DMS53 treated with DMSO at 0.1 percent for 48 hours (cell line): ENCODE results near the gene SLC8A2.

Experiments used
- DNase-seq: peaks from one replicate; lab custom pipeline; 2025; ENCODE audit not compliant: unreplicated experiment; lab: John Stamatoyannopoulos, UW

SLC8A2 gene

DNA sequence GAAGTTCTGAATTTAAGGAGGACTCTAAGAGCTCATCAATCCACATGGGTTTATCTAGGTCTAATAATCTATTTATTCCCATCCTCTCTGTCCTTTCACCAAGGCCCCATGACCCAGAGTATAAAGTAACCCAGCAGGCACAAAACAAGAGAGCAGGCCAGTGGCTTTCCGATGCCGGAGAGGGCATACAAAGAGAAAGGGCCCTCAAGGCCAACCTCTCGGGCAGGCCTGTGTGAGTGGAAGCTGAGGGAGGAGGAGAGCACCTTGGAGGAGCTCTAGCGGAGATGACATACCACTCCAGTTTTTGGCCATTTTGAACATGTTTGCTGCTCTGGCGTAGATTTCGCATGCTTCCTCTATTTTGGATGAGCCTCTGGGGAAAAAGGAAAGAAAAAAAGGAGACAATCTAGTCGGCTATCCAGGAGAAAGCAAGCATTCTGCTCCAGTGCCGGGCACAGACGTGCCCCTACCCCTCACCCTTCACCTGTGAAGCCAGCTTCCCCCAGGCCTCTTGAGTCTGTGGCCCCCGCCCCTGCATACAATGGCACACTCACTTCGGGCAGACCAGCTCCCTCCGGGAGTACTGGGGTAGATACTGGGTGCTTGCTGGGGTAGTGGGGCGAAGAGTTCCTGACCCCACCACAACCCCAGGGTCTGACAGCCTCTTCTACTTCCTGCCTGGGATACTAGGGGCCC lies 31.6 kb upstream of the SLC8A2 start:
- DNase-seq = no peak

DNA sequence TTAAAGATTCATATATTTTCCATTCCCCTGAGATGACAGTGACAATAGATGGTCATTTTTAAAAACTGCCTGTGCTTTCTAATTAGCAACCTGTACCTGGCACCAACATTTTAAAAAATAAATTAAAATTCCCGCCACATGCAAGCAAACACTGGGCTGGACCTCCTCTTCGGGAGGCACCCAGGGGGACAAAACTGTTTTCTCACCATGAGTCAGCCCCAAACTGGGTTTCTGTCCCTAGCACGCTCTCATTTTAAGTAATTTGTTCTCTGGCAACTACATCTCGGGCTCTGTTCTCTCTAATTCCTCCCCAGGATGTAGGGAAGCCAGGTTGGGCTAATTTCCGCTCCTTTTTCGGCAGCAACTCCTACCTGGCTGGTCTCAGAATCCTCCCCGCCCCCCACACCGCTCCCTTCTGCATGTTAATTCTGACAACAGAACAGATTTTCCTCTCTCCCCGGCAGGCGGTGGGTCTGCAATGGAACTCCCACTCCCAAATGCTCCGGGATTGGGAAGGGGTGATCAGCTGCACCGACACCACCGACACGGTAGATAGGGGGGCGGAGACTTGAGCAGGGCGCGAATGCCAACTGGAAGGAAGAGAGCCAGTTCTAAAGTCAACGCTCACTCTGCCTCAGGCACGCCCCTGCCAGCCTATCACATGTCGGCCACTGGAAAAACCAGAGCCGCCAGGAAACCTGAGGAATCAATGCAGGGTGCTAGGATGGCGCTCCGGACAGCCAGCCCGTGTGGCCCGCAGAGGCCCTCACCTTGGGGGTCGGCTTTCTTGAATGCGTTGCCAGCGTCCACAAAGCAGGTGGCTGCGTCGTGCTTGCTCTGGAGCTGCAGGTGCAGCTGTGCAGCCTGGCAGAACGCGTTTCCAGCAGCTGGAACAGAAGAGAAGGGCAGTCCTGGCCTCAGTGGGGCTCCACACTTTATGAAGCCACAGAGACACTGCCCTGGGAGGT lies 28.5 kb upstream of the SLC8A2 start:
- DNase-seq = no peak

DNA sequence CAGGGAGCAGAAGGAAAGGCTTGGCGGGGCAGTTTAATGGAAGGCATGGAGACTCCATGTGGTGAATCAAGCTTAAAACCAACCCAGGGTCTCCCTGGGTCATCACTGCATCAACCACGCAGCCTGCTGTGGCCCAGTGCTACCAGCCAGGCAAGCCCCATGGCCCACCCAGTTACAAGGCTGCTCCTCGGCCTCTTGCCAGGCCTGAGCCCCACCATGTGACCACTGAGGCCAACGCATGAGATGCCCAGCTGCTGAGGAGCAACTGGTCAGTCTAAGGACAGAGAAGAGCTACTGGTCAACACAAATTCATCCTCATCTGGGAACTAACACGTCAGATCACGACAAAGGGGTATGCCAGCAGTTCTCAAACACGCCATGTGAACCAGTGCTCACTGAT lies 27.7 kb upstream of the SLC8A2 start:
- no peak for DNase-seq

DNA sequence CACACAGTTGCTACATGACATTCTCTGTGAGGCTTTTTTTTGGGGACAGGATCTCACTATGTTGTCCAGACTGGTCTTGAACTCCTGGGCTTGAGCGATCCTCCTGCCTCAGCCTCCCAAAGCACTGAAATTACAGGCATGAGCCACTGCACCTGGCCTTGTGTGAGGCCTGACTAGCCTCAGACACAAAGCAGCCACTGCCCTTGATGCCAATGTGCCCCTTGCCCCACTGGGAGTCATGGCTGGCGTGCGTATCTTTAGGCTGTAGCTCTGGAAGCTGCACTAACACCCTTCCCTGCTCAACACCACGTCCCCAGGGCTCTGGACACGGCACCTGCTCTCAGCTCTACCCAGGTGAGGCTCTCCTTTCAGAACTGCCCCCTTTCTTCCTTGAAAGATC lies 26.9 kb upstream of the SLC8A2 start:
- no peak for DNase-seq

DNA sequence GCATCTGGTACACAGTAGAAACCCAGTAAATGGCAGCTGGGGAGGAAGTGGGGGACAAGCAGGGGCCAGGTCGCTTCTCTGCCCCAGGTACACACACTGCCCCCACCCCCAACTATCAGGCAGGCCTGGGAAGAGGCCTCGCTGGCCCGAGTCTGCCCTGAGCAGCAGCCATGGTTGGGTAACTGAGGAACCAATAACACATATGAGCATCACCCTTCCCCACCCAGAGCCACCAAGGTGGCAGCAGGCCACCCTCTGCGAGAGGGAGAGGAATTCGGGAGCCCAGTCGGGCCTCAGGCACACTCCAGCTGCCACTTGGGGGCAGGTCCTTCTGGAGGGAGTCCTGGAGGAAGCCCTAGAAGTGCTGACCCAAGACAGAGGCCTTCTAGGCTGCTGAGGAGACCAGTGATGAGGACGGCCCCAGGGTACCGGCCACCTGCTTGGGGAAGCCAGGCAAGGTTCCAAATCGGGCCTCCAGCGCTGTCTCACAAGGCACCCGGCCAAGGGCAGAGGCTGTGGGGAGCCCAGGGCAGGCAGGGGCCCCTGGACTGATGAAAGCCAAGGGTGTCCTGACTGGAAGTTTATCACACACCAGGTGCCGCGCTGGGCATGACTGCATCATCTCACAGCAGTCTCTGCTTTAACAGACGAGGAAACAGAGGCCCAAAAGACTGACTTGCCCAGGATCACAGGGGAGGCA lies 26.3 kb upstream of the SLC8A2 start:
- DNase-seq = no peak

DNA sequence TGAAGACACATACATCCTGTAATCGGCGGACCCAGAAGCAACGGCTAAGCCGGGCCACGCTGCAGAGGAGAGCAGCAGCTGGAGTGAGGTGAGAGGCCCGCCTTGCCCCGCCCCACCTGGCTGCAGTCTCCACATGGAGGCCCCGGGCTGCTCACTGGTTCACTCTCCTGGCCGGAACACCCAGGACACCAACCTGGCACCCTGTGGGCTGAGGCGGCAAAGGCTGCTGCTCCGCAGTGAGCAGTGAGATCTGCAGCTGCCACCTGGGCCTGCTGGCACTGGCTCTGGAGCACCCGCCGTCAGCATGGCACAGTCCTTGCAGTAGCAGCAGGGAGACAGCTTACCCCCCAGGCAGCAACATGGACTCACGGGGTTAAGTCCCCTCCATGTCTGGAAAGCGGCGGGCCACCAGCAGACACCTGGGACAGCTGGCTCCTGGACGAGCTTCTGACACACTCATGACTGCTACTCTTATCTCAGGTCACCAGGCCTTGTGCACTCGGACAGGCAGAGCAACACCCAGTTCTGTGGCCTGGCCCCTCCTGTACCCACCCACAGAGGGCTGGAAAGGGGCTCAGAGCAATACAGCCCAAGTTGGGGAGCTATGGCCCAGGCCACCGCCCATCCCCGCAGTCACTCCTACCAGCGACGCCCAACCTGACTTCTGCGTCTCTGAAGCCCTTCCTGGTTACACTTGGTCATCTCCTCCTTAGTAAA lies 25.5 kb upstream of the SLC8A2 start:
- no peak for DNase-seq

DNA sequence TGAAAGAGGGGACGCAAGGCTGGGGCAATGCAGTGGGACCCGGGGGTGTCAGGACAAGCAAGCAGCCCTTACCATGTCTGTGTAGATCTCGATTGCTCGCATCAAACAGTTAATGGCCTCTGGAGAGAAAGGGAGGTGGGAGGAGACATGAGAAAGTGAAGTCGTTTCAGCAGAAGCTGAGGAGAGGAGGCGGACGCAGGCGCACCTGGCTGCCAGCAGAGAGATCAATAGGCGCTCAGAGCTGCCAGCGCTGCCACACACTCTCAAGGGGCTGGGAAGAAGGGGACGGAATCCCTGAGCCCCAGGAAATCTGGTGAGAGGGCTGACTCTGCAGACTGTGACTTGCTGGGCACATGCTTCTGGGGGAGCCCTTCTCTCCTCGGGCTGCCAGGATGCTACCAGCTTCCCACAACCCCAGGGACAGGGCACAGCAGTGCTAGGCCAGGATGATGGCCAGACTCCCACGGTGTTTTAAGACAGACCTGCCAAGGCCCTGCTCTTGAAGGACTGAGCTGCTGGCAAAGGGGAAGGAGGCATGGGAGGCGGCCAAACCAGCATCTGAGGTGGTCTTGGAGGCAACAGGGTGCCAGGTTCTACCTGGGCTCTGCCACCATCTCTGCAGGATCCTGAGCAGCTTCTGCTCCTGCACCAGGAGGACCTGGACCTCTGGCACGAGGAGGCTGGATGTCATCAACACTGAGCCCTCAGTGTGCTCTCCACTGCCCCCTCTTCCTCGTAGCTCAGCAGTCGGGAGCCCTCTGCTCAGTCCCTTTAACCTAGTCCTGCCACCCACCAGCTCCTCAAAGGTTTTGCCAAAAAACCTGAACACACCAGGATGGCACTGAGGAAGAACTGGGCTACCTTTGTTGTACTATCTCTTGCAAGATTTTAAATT lies 24.0 kb upstream of the SLC8A2 start:
- DNase-seq = no peak

DNA sequence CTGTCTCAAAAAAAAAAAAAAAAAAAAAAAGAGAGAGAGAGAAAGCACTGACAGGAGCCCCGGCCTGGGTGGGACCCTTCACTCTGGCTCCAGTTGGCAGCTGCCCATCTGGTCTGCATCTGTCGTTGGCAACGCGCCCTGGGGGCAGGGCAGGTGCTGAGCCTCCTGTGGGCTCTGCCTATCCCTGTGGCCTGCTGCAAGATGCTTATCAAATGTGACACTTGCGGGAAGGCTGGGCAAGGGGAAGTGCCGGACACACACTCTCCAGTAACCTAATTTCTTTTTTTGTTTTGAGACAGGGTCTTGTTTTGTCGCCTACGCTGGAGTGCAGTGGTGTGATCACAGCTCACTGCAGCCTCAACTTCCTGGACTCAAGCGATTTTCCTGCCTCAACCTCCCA lies 23.0 kb upstream of the SLC8A2 start:
- DNase-seq = no peak

DNA sequence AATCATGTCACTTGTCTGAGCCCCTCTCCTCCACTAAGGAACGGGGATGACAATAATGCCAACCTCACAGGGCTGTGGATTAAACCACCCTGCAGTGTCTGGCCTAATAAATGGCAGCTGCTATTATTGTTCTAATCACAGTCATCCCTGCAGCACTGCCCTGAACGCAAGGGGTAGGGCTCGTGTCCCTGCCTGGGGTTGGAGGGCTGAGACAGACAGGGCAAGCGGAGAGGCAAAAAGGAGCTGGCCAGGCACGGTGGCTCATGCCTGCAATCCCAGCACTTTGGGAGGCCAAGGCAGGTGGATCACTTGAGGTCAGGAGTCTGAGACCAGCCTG lies 22.5 kb upstream of the SLC8A2 start:
- no peak for DNase-seq

DNA sequence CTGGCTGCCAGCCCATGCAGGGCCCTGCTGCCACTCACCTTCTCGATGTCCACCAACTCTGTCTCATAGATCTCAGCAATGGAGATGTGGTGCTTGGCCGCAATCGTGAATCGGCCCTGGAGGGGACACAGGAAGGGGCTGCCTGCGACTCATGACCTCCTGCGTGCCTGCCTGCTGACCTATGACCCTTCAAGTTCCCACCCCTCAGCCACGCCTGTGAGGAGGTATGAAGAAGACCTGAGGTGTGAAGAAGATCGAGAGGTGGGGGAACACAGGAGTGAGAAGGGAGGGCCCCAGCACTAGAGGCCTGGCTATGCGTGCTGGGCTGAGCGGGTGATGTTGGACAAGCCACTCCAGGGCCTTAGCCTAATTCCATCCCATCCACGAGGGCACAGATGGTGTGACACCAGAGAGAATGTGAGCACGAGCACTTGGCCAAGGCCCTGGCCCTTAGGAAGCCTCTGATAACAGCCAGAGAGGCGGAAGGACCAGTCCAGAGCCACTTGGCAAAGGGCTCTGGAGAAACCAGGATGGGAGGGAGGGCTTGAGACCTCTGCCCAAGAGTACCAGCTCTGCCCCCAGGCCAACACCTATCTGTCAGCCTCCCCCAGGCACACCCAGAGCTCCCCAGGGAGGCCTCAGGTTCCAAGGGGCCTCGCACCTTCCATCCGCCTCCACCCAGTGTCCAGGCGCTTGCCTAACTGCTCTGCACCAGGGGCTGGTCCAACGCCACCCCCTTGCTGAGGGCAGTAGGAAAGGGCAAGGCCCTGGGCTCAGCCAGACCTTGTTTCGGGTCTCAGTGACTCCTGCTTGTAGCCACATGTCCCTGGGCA lies 21.9 kb upstream of the SLC8A2 start:
- no peak for DNase-seq

DNA sequence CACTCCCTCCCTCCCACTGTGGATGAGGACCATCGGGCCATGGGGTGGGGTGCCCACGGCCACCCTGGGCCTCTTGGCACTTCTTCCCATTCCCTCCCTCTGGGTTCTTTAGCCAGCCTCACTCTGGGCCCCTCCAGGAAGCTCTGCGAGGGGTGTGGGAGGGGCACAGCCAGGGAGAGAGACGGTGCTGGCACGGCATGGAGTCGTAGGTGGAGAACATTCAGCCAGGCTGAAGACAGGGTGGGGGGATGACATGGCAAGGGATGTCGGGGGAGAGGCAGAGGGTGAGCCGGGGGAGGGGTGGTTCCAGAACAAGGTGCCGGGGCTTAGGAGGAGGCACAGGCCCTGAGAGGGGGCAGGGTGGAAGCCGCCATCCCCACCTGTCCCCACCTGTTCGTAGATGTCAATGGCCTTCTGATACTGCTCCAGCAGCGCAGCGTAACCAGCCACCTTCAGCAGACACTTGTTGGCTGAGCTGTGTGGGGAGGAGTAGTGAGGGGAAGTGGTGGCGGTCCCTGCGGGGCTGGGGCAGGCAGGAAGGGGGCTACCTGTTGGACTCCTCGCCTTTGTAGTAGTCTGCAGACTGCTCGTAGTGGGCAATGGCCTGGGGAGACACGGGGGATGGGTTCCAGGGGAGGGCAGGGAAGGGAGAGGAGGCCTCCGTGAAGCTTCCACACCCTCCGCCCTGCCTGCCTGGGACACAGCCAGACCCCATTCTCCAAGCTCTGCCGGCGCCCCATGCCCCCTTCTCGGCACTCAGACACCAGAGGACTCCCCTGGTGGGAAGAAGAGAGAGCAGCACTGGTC lies 21.1 kb upstream of the SLC8A2 start:
- no peak for DNase-seq

DNA sequence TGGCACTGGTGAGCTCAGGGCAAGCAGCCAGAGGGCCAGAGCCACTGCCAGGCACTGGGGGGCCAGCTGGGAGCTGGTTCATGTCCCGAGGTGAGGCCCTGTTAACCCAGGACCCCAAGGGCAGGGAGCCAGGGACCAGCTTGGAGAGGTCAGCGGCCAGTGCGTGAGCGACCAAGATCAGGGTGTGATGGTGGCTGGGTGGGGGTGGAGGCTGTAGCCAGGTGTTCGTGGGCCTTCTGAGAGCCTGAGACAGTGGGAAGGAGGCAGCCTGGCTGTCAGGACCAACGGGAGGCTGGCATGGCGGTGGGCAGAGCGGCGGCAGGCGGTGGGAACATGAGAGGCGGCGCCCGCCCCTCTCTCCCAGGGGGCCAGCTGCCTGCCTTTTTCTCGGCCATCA lies 20.4 kb upstream of the SLC8A2 start:
- no peak for DNase-seq

DNA sequence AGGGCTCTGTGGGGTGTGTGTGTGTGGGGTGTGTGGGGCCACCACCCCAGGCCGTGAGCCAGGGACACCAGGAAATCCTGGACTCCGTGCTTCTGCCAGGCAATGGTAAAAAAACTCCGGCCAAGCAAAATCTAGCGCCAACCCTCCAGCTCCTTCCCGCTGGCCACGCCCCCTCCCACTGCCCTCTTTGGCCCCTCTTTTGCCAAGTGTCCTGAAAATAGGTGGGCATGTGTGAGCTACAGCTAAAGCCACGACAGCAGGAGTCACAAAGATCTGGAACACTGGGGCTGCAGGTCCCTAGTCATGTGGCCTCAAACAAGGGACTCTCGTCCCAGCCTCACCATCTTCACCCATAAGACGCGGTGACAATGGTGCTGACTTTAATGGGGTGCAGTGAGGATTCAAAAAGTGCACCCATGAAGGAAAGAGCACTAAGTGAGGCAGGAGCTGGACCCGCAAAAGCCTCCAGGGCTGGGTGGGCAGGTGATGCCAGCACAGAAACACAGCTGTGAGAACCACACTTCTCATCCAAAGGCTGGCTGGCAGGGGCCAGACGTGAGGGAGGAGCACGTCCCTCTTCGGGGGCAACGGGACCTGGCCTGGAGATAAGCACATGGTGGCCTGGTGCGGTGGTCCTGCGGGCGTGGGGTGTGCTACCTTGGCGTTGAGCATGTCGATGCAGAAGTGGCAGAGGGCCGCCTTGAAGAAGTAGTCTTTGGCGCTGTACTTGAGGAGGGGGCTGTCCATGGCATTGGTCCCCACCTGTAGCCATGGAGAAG lies 19.9 kb upstream of the SLC8A2 start:
- DNase-seq = no peak

DNA sequence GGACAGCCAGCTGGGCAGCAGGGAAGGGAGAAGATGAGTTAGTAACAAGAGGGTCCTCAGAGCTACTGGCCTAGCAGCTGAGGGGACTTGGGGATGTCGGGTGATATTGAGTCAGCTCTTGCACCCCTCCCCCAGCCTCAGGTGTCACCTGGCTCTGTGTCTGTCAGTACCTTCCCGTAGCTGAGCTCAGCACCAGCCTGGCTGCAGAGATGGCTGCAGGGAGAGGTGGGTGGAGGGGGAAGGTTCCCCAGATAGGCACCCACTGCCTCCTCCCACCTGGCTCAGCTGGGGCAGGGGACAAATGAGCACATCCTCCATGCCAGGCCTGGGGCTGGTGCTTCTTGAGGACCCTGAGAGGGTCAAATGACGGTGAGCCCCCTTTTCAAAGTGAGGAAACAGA lies 19.2 kb upstream of the SLC8A2 start:
- no peak for DNase-seq

DNA sequence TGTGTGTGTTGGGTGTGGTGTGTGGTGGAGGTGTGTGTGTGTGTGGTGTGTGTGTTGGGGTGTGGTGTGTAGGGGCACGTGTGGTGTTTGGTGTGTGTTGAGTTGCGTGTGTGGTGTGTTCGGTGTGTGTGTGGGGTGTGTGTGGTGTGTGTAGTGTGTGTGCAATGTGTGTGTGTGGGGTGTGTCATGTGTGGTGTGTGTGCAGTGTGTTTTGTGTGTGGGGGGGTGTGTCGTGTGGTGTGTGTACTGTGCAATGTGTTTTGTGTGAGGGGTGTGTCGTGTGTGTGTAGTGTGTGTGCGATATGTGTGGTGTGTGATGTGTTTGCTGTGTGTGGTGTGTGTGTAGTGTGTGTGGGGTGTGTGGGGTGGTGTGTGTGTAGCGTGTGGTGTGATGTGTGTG lies 18.3 kb upstream of the SLC8A2 start:
- no peak for DNase-seq

DNA sequence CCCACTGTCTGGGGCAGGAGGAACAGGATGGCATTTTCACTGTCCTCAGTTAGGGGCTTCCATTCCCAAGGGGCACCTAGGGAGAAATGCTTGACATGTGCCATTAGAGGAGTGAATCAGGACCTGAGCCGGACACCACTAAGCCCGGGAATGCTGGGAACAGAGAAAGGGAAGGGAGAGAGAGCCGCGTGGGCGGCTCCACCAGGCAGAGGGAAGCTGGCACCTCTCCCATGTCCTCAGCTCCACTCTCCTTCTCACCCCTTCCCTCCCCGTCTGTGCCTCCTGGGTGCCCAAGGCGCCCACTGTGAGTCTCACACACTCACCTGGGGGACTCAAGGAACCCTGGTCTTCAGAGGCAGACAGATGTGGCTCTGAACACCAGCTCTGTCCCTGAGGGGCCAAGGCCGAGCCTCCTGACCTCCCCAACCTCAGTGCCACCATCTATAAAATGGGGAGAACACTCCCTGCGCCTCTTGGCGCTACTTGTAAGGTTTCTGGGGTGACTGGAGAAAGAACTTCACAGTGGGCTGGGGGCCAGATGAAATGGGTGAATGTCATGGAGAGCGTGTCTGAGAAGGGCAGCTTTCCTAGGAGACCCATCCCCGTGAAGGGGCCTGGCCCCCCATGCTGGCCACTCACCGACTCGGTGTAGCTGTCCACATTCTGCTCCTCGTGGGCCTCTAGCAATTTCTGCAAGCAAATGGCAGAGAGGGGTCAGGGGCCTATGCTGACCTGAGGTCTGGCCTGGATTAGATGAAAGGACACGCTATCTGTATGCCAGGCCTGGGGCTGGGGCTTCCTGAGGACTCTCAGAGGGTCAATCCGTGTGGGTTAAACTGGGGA lies 17.6 kb upstream of the SLC8A2 start:
- DNase-seq = no peak
